ENCODE measurements around the gene KIAA2012. TPM values are rescaled to one million over a fixed set of nuclear protein-coding genes. Genes with fewer than 3 reads are reported as not detected.
"Not testable (repeated sequence)": the region's sequence is repeated elsewhere in the genome, so short reads cannot be mapped to it uniquely, and the experiment has no call there.

Gene KIAA2012
- total RNA-seq, 1 experiment from 2014 or later: not detected

DNA sequence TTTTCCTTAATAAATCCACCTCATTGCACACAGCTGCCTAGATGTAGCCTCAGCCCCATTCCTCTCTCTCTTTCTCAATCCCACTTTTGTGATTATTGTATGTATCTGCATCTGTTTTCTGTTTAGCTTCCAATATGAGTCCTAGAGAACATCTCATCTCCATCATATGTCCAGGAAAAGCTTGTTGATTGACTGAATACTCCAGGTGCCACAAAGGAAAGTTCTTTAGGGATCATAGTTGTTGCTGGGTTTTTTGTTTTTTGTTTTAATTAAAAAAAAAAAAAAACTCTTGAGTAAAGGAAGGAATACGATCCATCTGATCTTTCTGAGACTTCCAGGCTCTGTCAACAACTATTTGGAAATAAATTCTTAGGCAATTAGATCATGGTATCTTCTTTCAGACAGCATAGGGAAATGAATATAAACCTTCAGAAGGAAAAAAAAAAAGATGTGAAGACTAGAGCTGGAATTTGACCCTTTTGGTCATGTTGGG is 42.5 kb downstream of the KIAA2012 start:
- peak; percentile 61 for DNase-seq (ENCODE audit: low spot score)

DNA sequence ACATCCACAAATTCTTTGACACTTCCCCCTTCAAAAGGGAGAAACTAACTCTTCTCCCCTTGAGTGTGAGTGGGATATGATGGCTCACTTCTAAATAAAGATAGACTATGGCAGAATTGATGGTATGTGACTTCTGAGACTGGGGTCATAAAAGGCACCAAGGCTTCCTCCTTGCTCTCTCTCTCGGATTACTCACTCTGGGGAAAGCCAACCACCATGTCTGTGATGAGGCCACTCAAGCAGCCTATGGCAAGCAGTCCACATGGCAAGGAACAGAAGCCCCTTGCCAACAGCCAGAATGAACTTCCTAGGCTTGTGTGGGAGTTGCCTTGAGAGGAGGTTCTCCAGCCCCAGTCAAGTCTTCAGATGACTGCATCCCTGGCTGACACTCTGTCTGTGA is 43.6 kb downstream of the KIAA2012 start:
- no peak for DNase-seq (ENCODE audit: low spot score)

DNA sequence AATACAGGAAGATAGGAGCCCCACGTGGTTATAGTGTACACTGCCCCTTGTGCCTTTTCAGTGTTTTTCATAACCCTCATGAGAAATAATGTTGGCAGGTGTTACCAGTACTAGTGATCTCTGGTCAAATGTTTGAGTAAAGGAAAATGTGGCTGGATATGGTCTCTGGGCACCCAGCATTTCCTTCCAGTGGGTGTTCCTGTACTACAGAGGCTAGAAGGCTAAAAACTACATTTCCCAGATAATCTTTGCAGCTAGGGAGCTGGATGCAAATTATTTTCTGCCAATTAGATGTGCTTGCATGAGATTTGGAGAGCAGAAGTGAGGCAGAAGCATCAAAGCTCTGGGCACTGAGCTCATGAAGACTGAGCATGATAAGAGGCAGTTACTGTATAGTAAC is 45.1 kb downstream of the KIAA2012 start:
- no peak for DNase-seq (ENCODE audit: low spot score)

DNA sequence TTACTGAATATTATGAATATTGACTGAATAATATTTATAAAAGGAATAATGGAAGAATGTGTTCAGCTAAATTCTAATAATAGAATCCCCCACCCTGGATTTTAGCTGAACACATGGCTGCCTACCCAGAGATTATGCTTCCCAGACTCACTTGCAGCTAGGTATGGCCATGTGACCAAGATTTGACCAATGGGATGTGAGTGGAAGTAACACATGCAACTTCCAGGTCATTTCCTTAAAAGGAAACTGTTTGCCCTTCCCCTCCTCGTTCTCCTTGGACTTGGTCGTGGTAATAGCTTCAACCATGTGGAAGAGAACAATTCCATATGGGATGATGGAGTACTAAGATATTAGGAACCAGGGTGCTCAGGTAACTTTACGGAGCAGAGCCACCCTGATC is 47.8 kb downstream of the KIAA2012 start:
- DNase-seq (ENCODE audit: low spot score): no peak

DNA sequence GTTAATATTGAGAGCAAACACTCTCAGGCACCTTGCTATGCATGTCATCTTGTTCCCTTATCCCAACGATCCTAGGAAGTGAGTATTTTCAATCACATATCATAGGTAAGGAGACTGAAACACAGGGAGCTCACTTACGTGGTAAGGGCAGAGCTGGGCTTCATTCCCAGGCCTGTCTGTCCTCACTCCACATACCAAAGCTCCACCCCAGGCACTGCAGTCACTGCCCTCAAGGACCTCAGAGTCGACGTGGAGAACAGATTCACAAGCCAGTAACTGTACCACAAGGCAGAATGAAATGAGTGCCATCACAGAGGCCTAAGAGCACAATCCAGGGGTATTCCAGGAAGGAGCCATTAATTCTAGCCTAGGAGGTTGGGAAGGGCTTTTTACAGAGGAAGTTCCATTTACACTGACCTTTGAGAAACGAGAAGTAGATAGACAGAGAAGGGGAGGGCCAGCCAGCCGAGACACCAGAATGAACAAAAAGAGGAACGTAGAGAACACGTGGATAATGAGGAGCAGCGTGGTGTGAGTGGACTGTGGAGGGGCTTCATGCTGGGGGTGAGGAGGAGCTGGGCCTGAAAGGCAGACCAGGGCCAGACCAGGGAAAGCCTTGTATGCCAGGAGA is 48.6 kb downstream of the KIAA2012 start:
- DNase-seq (ENCODE audit: low spot score): no peak

DNA sequence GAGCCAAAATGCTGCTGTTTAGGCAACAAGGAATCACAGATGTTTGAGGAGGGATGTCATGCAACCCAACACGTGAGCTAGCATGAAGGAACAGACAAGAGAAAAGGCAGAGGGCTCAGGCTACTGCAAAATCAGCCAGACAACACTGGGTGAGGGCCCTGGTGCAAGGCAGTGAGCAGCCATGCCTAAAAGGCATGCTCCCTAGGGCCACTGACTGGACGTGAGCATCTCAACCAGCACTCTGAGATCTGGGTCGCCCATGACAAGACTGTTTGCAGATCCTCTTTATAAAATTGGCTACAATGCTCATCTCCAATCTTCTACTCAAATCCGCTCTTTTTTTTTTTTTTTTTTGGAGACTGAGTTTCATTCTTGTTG is 49.1 kb downstream of the KIAA2012 start:
- DNase-seq (ENCODE audit: low spot score): no peak

DNA sequence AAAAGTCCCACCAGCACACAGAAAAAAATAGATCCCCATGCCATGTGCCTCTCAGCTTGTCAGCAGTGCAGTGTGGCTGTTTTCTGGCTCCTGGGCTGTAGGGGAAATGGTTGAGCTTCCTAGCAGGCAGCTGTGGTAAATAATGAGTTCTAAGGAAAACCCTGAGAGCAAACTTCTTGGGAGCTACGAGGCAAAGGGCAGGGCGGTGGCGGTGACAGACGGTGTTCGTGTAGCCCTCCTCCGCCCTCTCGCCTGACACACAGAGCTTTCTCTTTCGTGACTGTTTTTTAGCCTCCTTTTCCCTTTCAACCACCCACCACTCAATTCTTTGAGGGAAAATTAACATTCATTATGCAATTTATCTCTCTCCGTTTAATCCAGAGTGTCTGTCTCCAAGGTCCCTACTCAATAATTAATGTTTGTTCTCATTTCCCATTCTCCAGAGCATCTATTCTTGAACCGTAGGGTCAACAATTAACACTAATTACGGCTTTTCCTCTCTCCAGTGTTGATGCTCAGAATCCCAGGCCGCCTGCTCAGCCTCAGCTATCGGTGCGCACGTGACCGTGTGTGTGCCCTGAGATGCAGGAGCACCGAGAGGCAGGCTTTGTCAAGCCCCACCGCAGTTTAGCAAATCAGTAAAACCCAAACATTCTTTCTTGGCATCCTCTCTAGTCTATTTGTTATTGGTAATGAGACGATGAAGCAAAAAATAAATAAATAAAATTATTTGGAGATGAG is 50.1 kb downstream of the KIAA2012 start:
- no peak for DNase-seq (ENCODE audit: low spot score)

DNA sequence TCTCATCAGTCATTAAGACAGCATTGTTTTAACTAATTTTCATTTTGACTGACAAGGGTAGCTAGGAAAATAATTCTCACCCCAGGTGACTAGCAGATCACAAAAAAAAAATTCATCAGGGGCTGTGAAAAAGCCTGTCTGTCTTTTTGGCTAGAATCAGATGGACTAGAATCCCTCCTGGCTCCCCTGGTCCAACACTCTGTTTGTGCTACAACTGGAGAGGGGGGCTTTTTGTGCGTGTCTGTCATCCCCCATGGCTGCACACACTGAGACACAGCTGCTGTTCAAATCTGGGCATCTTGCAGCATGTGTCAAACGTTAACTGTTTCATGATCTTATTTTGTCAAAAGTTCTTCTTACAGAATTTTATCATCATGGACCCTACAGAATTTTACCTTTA is 51.2 kb downstream of the KIAA2012 start:
- no peak for DNase-seq (ENCODE audit: low spot score)

DNA sequence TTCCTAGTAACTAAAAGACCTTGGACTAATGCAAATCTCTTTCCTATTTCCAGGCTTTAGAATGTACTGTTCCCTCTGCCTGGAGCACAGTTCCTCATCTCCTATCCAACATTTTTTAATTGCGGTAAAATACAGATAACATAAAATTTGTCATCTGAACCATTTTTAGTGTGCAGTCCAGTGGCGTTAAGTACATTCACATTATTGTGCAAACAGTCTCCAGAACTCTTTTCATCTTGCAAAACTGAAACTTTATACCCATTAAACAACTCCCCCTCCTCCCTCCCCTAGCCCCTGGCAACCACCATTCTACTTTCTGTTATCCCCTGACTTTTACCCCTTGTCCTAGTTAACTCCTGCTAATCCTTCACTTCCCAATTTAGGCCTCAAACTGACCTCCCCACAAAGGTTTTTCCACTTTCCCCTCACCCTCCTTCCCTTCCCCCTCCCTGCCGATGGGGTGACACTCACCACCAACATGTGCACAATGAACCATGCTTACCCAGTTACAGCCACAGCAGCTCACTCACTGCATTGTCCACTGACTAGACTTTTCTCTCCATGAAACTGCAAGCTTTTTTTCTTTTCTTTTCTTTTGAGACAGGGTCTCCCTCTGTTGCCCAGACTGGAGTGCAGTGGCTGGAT is 54.8 kb downstream of the KIAA2012 start:
- DNase-seq (ENCODE audit: low spot score): no peak

DNA sequence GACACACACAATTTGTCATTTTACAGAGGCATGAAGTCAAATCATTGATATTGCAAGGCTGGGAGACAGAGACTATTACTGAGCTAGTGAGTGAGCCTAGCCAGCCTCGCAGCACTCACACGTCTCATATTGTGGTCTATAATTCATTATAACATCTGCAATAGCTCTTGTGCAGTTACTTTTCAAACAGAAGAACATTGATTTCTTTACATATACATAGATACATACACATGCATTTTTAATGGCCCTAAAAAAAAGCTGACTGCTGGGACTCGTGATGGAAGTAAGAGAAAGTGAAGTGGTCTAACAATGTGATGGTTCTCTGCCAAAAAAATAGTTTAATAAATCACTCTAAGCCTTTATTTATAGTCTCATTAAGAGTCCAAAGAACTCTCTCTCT is 56.8 kb downstream of the KIAA2012 start:
- no peak for DNase-seq (ENCODE audit: low spot score)

DNA sequence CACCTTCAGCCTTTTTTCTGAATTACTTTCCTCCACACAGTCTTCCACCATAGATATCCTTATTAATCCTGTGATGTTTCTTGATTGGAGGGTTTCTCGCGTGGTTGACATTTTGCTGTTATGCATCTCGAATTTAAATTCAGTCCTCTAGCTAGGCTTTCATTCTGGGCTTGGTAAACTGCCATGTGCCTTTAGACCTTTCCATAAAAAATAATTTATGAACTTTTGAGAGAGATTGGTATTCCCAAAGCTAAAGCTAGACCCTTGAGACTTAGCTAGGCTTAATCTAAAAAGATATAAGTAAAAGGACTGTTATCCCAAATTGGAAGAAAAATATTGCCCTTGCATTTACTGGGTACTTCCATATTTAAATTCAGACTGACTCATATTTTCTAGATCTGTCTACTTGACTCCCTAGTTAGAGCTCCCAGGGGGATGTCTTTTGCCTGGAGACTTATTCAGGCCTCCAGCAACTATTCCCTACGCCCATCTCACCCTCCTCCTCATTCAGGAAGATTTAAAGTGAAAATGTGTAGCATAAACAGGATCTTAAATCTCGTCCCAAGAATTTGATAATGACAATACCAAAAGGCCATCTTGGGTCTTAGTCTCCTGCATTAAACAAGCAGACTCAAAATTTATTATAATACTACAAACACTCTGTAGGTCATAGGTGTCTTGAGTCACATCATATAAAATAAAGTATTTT is 60.3 kb downstream of the KIAA2012 start:
- DNase-seq (ENCODE audit: low spot score): no peak

DNA sequence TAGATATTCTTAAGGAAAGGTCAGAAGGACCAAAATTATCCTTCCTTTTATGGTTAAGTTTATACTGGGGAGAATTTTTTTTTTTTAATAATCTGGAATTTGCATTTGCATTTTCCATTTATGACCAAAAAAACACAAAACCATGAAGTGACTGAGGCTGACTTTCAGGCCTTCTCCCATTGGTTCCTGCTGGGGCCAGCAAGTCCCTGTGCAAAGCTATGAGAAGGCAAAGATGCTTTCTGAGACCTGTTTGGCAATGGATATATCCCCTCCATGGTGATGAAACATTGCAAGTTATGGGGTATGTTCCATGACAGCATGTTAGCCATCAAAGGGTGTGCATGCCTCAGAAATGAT is 60.8 kb downstream of the KIAA2012 start:
- no peak for DNase-seq (ENCODE audit: low spot score)

DNA sequence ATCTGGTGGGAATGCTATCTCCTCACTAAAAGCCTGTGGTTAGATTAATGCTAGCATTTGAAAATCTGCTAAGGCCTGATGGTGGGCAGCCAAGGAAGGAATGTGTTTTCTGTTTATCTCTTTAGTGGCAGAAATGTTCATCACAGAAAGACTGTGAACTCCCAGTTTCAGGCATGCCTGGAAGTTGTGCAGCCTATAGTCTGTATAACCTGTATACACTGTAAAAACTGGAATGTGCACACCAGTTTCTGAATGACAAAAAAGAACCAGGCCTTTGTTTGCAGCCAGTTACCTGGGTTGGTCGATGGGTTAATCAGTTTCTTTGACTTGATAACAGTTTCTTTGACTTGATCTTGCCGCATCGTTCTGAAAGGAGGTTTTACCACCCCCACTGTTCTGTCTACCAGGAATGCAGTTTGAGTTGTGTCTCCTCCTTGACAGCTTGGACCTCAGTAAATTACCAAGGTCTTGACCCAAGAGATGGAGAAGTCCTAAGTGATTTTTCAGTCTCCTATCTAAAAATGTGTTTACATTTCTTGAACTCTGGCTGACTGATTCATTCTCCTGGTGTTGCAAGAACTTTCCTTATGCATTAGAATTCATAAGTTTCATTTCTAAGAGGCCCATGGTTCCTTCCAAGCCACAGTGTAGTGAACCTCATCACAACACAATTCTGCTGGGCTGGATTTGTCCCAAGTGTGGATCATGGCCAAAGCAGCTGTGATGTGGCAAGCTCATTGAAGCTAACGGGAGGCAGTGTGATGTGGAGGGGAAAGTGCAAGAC is 62.2 kb downstream of the KIAA2012 start:
- peak; percentile 94 for DNase-seq (ENCODE audit: low spot score)

DNA sequence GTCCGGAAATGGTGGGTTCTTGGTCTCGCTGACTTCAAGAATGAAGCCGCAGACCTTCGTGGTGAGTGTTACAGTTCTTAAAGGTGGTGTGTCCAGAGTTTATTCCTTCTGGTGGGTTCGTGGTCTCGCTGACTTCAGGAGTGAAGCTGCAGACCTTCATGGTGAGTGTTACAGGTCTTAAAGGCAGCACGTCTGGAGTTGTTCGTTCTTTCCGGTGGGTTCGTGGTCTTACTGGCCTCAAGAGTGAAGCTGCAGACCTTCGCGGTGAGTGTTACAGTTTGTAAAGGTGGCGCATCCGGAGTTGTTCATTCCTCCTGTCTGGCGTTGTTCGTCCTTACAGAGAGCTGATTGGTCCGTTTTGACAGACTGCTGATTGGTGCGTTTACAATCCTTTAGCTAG is 63.0 kb downstream of the KIAA2012 start:
- not testable (repeated sequence) for DNase-seq (ENCODE audit: low spot score)

DNA sequence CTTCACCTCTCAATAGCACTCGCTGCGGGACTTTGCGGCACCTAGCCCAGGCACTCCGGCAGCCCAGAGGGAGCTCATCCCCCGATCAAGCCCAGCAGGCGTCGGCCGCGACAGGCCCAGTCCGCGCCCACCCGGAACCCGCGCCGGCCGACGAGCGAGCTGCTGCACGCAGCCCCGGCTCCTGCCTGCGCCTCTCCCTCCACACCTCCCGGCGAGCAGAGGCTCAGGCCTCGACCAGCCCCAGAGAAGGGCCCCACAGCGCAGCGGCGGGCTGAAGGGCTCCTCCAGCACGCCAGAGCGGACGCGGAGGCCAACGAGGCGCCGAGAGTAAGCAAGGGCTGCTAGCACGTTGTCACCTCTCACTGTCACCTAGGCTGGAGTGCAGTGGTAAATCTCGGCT is 63.5 kb downstream of the KIAA2012 start:
- no peak for DNase-seq (ENCODE audit: low spot score)

DNA sequence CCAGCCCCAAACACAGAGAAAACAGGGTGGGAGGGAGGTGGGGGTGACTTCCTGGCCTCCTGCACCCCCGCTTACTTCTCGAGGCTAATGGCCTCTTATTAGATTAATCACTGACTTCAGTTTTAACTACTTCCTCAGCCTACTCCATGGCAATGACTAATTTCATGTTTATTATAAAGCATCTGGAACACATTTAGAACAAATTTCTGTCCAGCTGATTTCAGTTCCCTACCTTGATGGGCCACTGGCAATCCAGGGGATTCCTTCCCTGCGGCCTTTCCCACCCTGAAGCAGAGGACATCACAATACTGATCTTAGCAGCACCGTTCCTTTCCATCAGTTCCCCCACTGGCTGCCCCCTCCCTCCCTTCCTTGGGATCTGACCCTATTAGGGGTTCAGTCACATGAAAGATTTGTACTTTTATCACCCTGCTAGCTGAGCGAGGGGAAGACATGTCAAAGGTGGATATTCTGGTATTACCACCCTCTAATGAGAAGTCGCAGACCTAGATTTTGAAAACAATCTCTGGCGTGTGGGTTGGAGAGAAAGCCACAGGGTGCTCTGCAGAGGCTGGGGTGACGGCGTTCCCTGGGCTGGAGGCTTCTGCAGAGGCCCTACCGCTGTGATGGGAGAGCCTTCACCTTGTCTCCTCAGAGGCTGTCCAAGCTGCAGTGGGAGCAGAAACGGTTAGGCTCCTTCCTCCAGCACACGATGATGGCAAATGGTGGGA is 67.6 kb downstream of the KIAA2012 start:
- no peak for DNase-seq (ENCODE audit: low spot score)

DNA sequence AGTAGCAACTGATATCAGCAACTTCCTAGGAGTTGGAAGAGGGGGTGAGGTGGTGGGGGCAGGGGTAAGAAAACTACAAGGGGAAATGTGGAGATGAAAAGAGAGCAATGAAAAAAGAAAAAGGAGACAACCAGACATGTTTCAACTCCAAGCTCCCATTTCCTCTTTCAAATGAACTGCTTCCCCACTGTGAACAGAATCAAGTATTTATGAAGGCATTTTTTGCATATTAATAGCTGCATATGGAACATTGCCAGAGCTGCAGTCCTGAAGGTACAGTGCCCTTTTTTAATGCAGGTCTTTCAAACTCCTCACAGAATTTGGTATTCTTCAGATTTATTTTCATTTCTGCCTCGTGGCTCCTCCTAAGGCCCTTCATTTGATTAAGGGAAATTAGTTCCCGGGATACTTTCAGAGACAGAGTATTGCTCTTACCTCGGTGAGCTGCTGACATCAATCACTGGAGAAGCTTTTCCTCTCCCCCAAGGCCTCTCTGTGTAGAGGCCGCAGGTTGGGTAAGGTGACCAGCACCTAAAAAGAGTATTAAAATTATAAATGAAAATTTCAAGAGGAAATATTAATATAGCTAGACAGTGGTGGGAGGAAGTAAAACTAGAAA is 68.4 kb downstream of the KIAA2012 start:
- no peak for DNase-seq (ENCODE audit: low spot score)

DNA sequence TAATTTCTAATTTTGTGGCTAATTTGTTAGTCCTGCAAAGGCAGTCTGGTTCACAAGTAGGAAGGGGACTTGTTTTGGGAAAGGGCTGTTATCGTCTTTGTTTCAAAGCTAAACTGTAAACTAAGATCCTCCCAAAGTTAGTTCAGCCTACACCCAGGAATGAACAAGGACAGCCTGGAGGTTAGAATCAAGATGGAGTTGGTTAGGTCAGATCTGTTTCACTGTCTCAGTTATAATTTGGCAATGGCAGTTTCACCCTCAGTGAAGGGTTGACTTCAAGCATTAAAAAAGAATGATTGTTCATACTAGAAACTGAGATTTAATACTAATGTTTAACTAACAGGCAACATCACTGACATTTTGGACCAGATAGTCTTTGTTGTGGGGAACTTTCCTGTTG is 69.5 kb downstream of the KIAA2012 start:
- DNase-seq (ENCODE audit: low spot score): no peak

DNA sequence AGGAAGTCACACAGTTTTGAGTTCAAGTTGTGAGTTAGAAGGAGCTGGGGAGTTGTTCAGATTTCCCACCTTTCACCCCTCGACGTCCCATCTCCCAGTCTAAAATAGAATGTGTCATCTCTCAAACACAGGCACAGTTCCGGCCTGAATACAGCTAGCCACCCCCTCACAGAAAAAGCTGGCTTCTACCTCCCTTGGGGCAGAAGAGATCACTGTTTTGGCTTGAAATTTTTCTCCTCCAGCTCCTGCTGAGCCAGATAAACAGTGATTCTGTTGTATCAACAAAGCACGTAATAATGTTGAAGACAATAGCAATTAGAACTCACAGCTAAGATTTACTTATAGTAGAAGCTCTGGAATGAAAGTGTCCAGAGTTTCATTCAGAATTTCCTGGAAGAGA is 74.7 kb downstream of the KIAA2012 start:
- DNase-seq (ENCODE audit: low spot score): no peak

DNA sequence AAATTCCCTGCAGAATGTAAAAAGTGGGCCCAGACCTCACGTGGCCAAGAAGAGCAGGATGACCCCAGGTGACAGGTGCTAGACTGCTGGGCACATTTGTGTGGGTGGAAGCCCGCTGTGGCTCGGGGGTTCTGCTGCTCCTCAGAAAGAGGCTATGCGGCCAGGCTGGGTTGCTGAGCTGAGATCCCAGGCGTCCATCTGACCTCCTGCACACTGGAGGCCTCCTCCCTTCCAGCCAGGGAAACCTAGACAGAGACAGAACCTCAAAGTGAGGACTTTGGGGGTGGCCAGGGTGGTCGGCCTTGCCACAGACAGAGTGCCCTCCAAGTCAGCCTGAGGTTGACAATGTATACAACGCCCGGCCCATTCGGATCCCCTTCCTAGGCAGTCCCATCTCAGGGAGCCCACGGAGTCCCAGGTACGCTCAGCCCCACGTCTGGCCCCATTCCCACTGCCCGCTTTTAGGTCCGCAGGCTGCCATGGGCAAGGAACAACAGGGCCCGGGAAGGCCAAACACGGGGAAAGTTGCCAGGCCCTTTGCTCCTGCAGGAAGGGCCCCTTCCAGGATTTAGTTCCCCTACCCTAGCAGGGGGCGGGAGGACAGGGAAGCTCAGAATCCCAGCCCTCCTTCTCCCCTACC is 75.6 kb downstream of the KIAA2012 start:
- no peak for DNase-seq (ENCODE audit: low spot score)

All from H4 (cell line).